GM12878 (cell line): ENCODE measurements around the gene MEGF9. TPM values are rescaled to one million over a fixed set of nuclear protein-coding genes. Genes with fewer than 3 reads are reported as not detected.

Experiments
- ATAC-seq: fragments of 200-7000 bp; cut with Tn5 transposase; 3 replicates; pipeline ENCODE4 v1.9.1; 2020; ENCODE audit warnings: mild to moderate bottlenecking, moderate library complexity
- BruUV-seq: library from RNA; stranded (reverse); fragments of 400-500 nt; replicated peaks from 2 replicates; lab custom pipeline; 2021; lab: Mats Ljungman, UMichigan
- CTCF ChIA-PET: fragments of 300-600 bp; sonication (Branson Sonifier 250); formaldehyde crosslinking; extraction: SDS; loops from one replicate; lab custom pipeline; 2021; ENCODE audit warnings: inconsistent platforms; lab: Yijun Ruan, JAX
- POLR2A ChIA-PET: fragments of 350-600 bp; formaldehyde crosslinking; extraction: SDS; loops from one replicate; lab custom pipeline; 2021; ENCODE audit warnings: inconsistent platforms; lab: Charles Lee
- RAD21 ChIA-PET: fragments of 300-600 bp; sonication (Branson Sonifier 250); formaldehyde crosslinking; loops from one replicate; lab custom pipeline; 2023; ENCODE audit warnings: antibody characterized with exemption; ENCODE audit not compliant: unreplicated experiment; lab: Charles Lee
- SMC1A ChIA-PET: fragments of 300-600 bp; sonication (Branson Sonifier 250); formaldehyde crosslinking; loops from one replicate; lab custom pipeline; 2023; ENCODE audit not compliant: unreplicated experiment, uncharacterized antibody; lab: Charles Lee
- DNase-seq: peaks from one replicate; pipeline ENCODE4 v3.0.0-alpha.2; 2011; ENCODE audit warnings: low read depth, low spot score
- FAIRE-seq: peaks from 3 replicates; lab custom pipeline; 2011; peaks lifted over from hg19 to GRCh38; lab: Jason Lieb, UNC
- H2AFZ ChIP-seq: 2 replicates; pipeline ENCODE4 v1.6.0; 2011; ENCODE audit warnings: low read depth, low read length, control low read depth; ENCODE audit not compliant: control insufficient read depth
- H3K27ac ChIP-seq: 2 replicates; pipeline ENCODE4 v1.5.1; 2011; ENCODE audit warnings: control low read depth; ENCODE audit not compliant: control insufficient read depth, insufficient read depth
- H3K27me3 ChIP-seq, 2 experiments: replicated peaks in 1 of 2; 2 replicates each; pipeline versions ENCODE4 v1.6.0 to v1.6.1; 2011; ENCODE audit warnings: low read length in 1 of 2; ENCODE audit not compliant: control insufficient read depth in 2 of 2, insufficient read depth in 2 of 2
- H3K36me3 ChIP-seq, 2 experiments: 2 replicates each; pipeline ENCODE4 v1.5.1; 2011; ENCODE audit warnings: low read length in 1 of 2; ENCODE audit not compliant: control insufficient read depth in 2 of 2, insufficient read depth in 2 of 2
- H3K4me1 ChIP-seq: 2 replicates; pipeline ENCODE4 v1.6.1; 2011; ENCODE audit warnings: mild to moderate bottlenecking, low read length, moderate library complexity, mixed read lengths; ENCODE audit not compliant: control insufficient read depth, insufficient read depth
- H3K4me2 ChIP-seq: 2 replicates; pipeline ENCODE4 v1.6.0; 2011; ENCODE audit warnings: control low read depth; ENCODE audit not compliant: control insufficient read depth, insufficient read depth
- H3K4me3 ChIP-seq: fragments of 200-600 bp; sonication (generic); 2 replicates; pipeline ENCODE4 v1.5.1; 2016
- H3K79me2 ChIP-seq: 2 replicates; pipeline ENCODE4 v1.6.0; 2011; ENCODE audit warnings: low read length; ENCODE audit not compliant: control insufficient read depth, insufficient read depth
- H3K9ac ChIP-seq: 2 replicates; pipeline ENCODE4 v1.8.0; 2011; ENCODE audit warnings: low read length, control low read depth, mixed read lengths; ENCODE audit not compliant: control insufficient read depth, insufficient read depth
- H3K9me3 ChIP-seq: replicated peaks from 3 replicates; pipeline ENCODE4 v1.5.1; 2011; ENCODE audit warnings: mild to moderate bottlenecking, low read length; ENCODE audit not compliant: control insufficient read depth, insufficient read depth
- H4K20me1 ChIP-seq: 2 replicates; pipeline ENCODE4 v1.6.0; 2011; ENCODE audit not compliant: control insufficient read depth, insufficient read depth
- BCL11A ChIP-seq: IDR thresholded peaks from 2 replicates; pipeline ENCODE4 v1.6.1; 2011; ENCODE audit warnings: low read depth, low read length
- CHD1 ChIP-seq: IDR thresholded peaks from 2 replicates; pipeline ENCODE4 v1.6.1; 2012; ENCODE audit warnings: low read depth, low read length, improper control_type of control experiment
- JUNB ChIP-seq: IDR thresholded peaks from 2 replicates; pipeline ENCODE4 v1.6.1; 2016; ENCODE audit warnings: antibody characterized with exemption, mild to moderate bottlenecking
- NKRF ChIP-seq: fragments of 450-650 bp; conservative IDR thresholded peaks from 2 replicates; pipeline ENCODE4 v1.6.1; 2017; ENCODE audit warnings: mild to moderate bottlenecking, moderate library complexity
- PKNOX1 ChIP-seq: fragments of 450-650 bp; IDR thresholded peaks from 2 replicates; pipeline ENCODE4 v1.6.1; 2016; ENCODE audit warnings: mild to moderate bottlenecking
- RELB ChIP-seq: fragments of 450-650 bp; IDR thresholded peaks from 2 replicates; pipeline ENCODE4 v1.6.1; 2017; ENCODE audit warnings: low read depth, mild to moderate bottlenecking, moderate library complexity
- WGBS: methylation state at CpG from one replicate; pipeline ENCODE4 v1.1.6; 2016; ENCODE audit warnings: low lambda C conversion rate; ENCODE audit not compliant: insufficient replicate concordance, insufficient coverage; ENCODE audit errors: missing lambda C conversion rate; 5-methylcytosine and 5-hydroxymethylcytosine counted together
- in situ Hi-C: fragments of 300-500 bp; cut with MboI; formaldehyde crosslinking; loops from 9 replicates; pipeline ENCODE4 v1.14.3; 2018; ENCODE audit warnings: mixed read lengths
- intact Hi-C: fragments of 100-400 bp; cut with micrococcal nuclease; formaldehyde crosslinking; loops from one replicate; pipeline ENCODE4 v1.14.2; 2022; ENCODE audit not compliant: unreplicated experiment
- polyA plus RNA-seq, 11 experiments: library from polyadenylated mRNA; depleted of rRNA in 4 of 11; unstranded in 6 of 11; stranded (reverse) in 5 of 11; fragments of >200 nt; fragmentation: Nextera tagmentation in 4 of 11; fragmentation: Illumina TruSeq in 1 of 11; extraction: Ambion mirVana in 4 of 11; extraction: Trizol in 1 of 11; gene quantifications; 1 replicate in 1 of 11; 2 replicates in 10 of 11; pipeline versions ENCODE4 v1.2.1 to v1.2.3, GENCODE V29; 2011 to 2016; ENCODE audit warnings: inconsistent platforms in 2 of 11, missing spikeins in 2 of 11, low read depth in 1 of 11
- total RNA-seq, 4 experiments: library from RNA; depleted of rRNA in 3 of 4; stranded (reverse); fragments of >200 nt in 3 of 4; fragmentation: Illumina TruSeq in 1 of 4; extraction: Trizol in 1 of 4; gene quantifications; 2 replicates each; pipeline versions ENCODE4 v1.2.1 to v1.2.3, GENCODE V29; 2013 to 2021

MEGF9 gene
- total and polyA plus RNA-seq, 10 of the 15 experiments (the other 5 are each of a cell fraction or from before 2014, with no cell fraction given) = 0.71 to 5.1 (median 2.6) TPM

GRCh38 chr9:120645760-120646159 is 68.5 kb downstream of the MEGF9 start:
- BruUV-seq = no TSS peak
- SMC1A ChIA-PET = no interaction called here
- H4K20me1 ChIP-seq = no peaks in the 10 kb centered on the region

GRCh38 chr9:120643061-120643460 is 71.2 kb downstream of the MEGF9 start:
- Histone ChIP-seq H3K27me3 (no peaks in the 10 kb centered on the region), H3K4me3 (no peak overlapping the region), H3K27ac (no peak overlapping the region), H2AFZ (no peak overlapping the region), H4K20me1 (no peaks in the 10 kb centered on the region), H3K9ac (no peak overlapping the region), H3K4me1 (no peaks in the 10 kb centered on the region), H3K36me3 (no peaks in the 10 kb centered on the region), H3K9me3 (no peaks in the 10 kb centered on the region), H3K79me2 (no peaks in the 10 kb centered on the region), H3K4me2 (no peak overlapping the region)
- no TSS peak for BruUV-seq
- POLR2A ChIA-PET = interaction anchor here (0.6 kb wide), 1 partner anchor 33 kb away, joined by 3 read pairs; no protein-coding TSS in a partner anchor
- no peak for DNase-seq
- ATAC-seq = no peak
- no peak for FAIRE-seq
- RAD21 ChIA-PET = no interaction called here
- intact Hi-C loops (no loop called here), in situ Hi-C loops (no loop called here)
- TF ChIP-seq CHD1 (no peak), BCL11A (no peak), PKNOX1 (no peak), RELB (no peak), JUNB (no peak)
- CTCF ChIA-PET = interaction anchor here (1.1 kb wide), 1 partner anchor 23 kb away, joined by 5 read pairs; no protein-coding TSS in a partner anchor
- SMC1A ChIA-PET = interaction anchor here (0.6 kb wide), 1 partner anchor 8 kb away, joined by 3 read pairs; no protein-coding TSS in a partner anchor

More at GRCh38 chr9:120645760-120646159, 68.5 kb downstream of the MEGF9 start:
- Histone ChIP-seq H2AFZ (no peak overlapping the region), H3K27me3 (no peaks in the 10 kb centered on the region), H3K9ac (no peak overlapping the region), H3K4me1 (no peaks in the 10 kb centered on the region), H3K79me2 (no peaks in the 10 kb centered on the region), H3K9me3 (no peaks in the 10 kb centered on the region), H3K4me2 (no peak overlapping the region), H3K27ac (no peak overlapping the region), H3K4me3 (no peak overlapping the region), H3K36me3 (no peaks in the 10 kb centered on the region)
- FAIRE-seq = no peak
- in situ Hi-C loops (no loop called here), intact Hi-C loops (no loop called here)
- RAD21 ChIA-PET = no interaction called here
- TF ChIP-seq NKRF = no peak
- POLR2A ChIA-PET = no interaction called here
- DNase-seq = no peak
- CTCF ChIA-PET = no interaction called here
- ATAC-seq = no peak
- WGBS = 95% methylated on average over 1 of the region's 1 CpG
